Measurements from ENCODE around the gene EIF2S3. TPM values are rescaled to one million over a fixed set of nuclear protein-coding genes. Genes with fewer than 3 reads are reported as not detected.

EIF2S3 gene
- polyA plus RNA-seq, 3 donors = 87.1 to 157 (median 87.2) TPM

- no peak overlapping the region for H3K9ac ChIP-seq (ENCODE audit: insufficient read depth, low read length, poor library complexity, severe bottlenecking)
- H3K4me1 ChIP-seq (ENCODE audit: control insufficient read depth in 1 of 2, insufficient read depth in 2 of 2, low read length in 2 of 2) = no peaks in the 10 kb centered on the region
- H3K4me3 ChIP-seq (replicated peaks in 1 of 3; ENCODE audit: low read depth in 2 of 3, low read length in 3 of 3) = no peak overlapping the region
- peaks cover 0 to 14% of the 10 kb centered on the region in 2 donors for H3K27me3 ChIP-seq (ENCODE audit: control insufficient read depth in 2 of 2, insufficient read depth in 2 of 2, low read length in 2 of 2)
- H3K36me3 ChIP-seq (replicated peaks in 1 of 2; ENCODE audit: control insufficient read depth in 1 of 2, insufficient read depth in 2 of 2, low read length in 2 of 2) = no peaks in the 10 kb centered on the region
- intact Hi-C loops (cut with micrococcal nuclease) = no loop called here
- H3K27ac ChIP-seq (ENCODE audit: low read depth in 1 of 2, low read length in 2 of 2) = no peak overlapping the region
- Mint-ChIP-seq H3K4me3 (no peak overlapping the region), H3K27ac (no peak overlapping the region), H3K36me3 (no peaks in the 10 kb centered on the region), H3K4me1 (no peaks in the 10 kb centered on the region), H3K9me3 (no peaks in the 10 kb centered on the region), H3K27me3 (ENCODE audit: low read depth in 3 of 3) (peaks cover 0 to 50% (median 0%) of the 10 kb centered on the region in 3 donors)
- no peak for TF ChIP-seq CTCF (IDR thresholded peaks at IDR 0.05)
- no peaks in the 10 kb centered on the region for H3K79me2 ChIP-seq (ENCODE audit: insufficient read depth, low read length)
- no peak overlapping the region for H2AFZ ChIP-seq (ENCODE audit: insufficient read depth, low read depth, low read length, poor library complexity, severe bottlenecking)
- no peaks in the 10 kb centered on the region for H3K9me3 ChIP-seq (replicated peaks in 1 of 2; ENCODE audit: control insufficient read depth in 1 of 2, insufficient read depth in 1 of 2, low read length in 2 of 2)
- no peaks in the 10 kb centered on the region for H4K20me1 ChIP-seq (ENCODE audit: insufficient read depth, low read length)
- WGBS (ENCODE audit: insufficient coverage) = no CpG with 5 or more reads among the region's 4 CpGs
- no peak for DNase-seq
- no peak overlapping the region for H3K4me2 ChIP-seq (replicated peaks; ENCODE audit: extremely low read depth, low read length, poor library complexity, severe bottlenecking)
Measured at GRCh38 chrX:24090300-24091200, 35.8 kb downstream of the EIF2S3 start.

- no peak for DNase-seq
- Mint-ChIP-seq H3K27me3 (ENCODE audit: low read depth in 3 of 3) (peaks cover 0 to 55% (median 1%) of the 10 kb centered on the region in 3 donors), H3K4me1 (no peaks in the 10 kb centered on the region), H3K27ac (no peak overlapping the region), H3K4me3 (no peak overlapping the region), H3K9me3 (peaks cover 0 to 2% (median 0%) of the 10 kb centered on the region in 7 donors), H3K36me3 (no peaks in the 10 kb centered on the region)
- H3K4me2 ChIP-seq (replicated peaks; ENCODE audit: extremely low read depth, low read length, poor library complexity, severe bottlenecking) = no peak overlapping the region
- H3K9me3 ChIP-seq (replicated peaks in 1 of 2; ENCODE audit: control insufficient read depth in 1 of 2, insufficient read depth in 1 of 2, low read length in 2 of 2) = no peaks in the 10 kb centered on the region
- H3K9ac ChIP-seq (ENCODE audit: insufficient read depth, low read length, poor library complexity, severe bottlenecking) = no peak overlapping the region
- H3K27ac ChIP-seq (ENCODE audit: low read depth in 1 of 2, low read length in 2 of 2) = no peak overlapping the region
- peaks cover 0 to 24% of the 10 kb centered on the region in 2 donors for H3K27me3 ChIP-seq (ENCODE audit: control insufficient read depth in 2 of 2, insufficient read depth in 2 of 2, low read length in 2 of 2)
- TF ChIP-seq CTCF (IDR thresholded peaks at IDR 0.05) = no peak
- no peak overlapping the region for H2AFZ ChIP-seq (ENCODE audit: insufficient read depth, low read depth, low read length, poor library complexity, severe bottlenecking)
- no peaks in the 10 kb centered on the region for H4K20me1 ChIP-seq (ENCODE audit: insufficient read depth, low read length)
- H3K36me3 ChIP-seq (replicated peaks in 1 of 2; ENCODE audit: control insufficient read depth in 1 of 2, insufficient read depth in 2 of 2, low read length in 2 of 2) = no peaks in the 10 kb centered on the region
- WGBS (ENCODE audit: insufficient coverage) = no CpG with 5 or more reads among the region's 12 CpGs
- no peaks in the 10 kb centered on the region for H3K4me1 ChIP-seq (ENCODE audit: control insufficient read depth in 1 of 2, insufficient read depth in 2 of 2, low read length in 2 of 2)
- H3K4me3 ChIP-seq (replicated peaks in 1 of 3; ENCODE audit: low read depth in 2 of 3, low read length in 3 of 3) = no peak overlapping the region
- intact Hi-C loops (cut with micrococcal nuclease) = no loop called here
- no peaks in the 10 kb centered on the region for H3K79me2 ChIP-seq (ENCODE audit: insufficient read depth, low read length)
Measured at GRCh38 chrX:24093746-24094145, 39.0 kb downstream of the EIF2S3 start.
